Osteoblast (primary cell): Measurements from ENCODE around the gene PTX4. TPM values are rescaled to one million over a fixed set of nuclear protein-coding genes. Genes with fewer than 3 reads are reported as not detected.

ENCODE experiments used
- DNase-seq: peaks from one replicate; pipeline ENCODE4 v3.0.0; 2011; ENCODE audit warnings: low spot score, mixed read lengths; ENCODE audit not compliant: insufficient read length; ENCODE audit errors: missing footprints
- H2AFZ ChIP-seq: 2 replicates; pipeline ENCODE4 v1.6.0; 2011; ENCODE audit warnings: mild to moderate bottlenecking, low read length
- H3K27ac ChIP-seq: 2 replicates; pipeline ENCODE4 v1.5.1; 2011; ENCODE audit warnings: mild to moderate bottlenecking, low read depth, low read length, moderate library complexity
- H3K27me3 ChIP-seq: 2 replicates; pipeline ENCODE4 v1.6.0; 2012; ENCODE audit warnings: mild to moderate bottlenecking, control low read depth, inconsistent platforms, low read length, moderate library complexity; ENCODE audit not compliant: insufficient read depth
- H3K36me3 ChIP-seq: 2 replicates; pipeline ENCODE4 v1.5.1; 2011; ENCODE audit warnings: mild to moderate bottlenecking, low read length, control low read depth, moderate library complexity; ENCODE audit not compliant: insufficient read depth
- H3K4me1 ChIP-seq: 2 replicates; pipeline ENCODE4 v1.5.1; 2011; ENCODE audit warnings: mild to moderate bottlenecking, low read length, control low read depth, moderate library complexity; ENCODE audit not compliant: insufficient read depth
- H3K4me2 ChIP-seq: 2 replicates; pipeline ENCODE4 v1.6.0; 2011; ENCODE audit warnings: mild to moderate bottlenecking, low read length; ENCODE audit not compliant: insufficient read depth
- H3K4me3 ChIP-seq: fragments of 200-600 bp; sonication (generic); 3 replicates; pipeline ENCODE4 v1.5.1; 2012; ENCODE audit warnings: mild to moderate bottlenecking, low read length, inconsistent platforms; ENCODE audit not compliant: insufficient read depth
- H3K79me2 ChIP-seq: 2 replicates; pipeline ENCODE4 v1.6.0; 2012; ENCODE audit warnings: mild to moderate bottlenecking, low read length, control low read depth, inconsistent platforms; ENCODE audit not compliant: insufficient read depth
- H3K9me3 ChIP-seq: 2 replicates; pipeline ENCODE4 v1.5.1; 2011; ENCODE audit warnings: low read depth, low read length, control low read depth
- H4K20me1 ChIP-seq: 2 replicates; pipeline ENCODE4 v1.6.0; 2012; ENCODE audit warnings: mild to moderate bottlenecking, low read length, control low read depth; ENCODE audit not compliant: insufficient read depth
- total RNA-seq: library from RNA; depleted of rRNA; stranded (reverse); fragments of >200 nt; gene quantifications from 2 replicates; pipeline ENCODE4 v1.2.3, GENCODE V29; 2012
- TF ChIP-seq, protein P1 (sequence below): IDR thresholded peaks from 2 replicates; pipeline ENCODE4 v1.5.1; 2011; ENCODE audit warnings: mild to moderate bottlenecking, low read depth, low read length, moderate library complexity; ENCODE audit errors: extremely low read depth

Gene PTX4
- total RNA-seq, 1 donor, result not detected

DNA sequence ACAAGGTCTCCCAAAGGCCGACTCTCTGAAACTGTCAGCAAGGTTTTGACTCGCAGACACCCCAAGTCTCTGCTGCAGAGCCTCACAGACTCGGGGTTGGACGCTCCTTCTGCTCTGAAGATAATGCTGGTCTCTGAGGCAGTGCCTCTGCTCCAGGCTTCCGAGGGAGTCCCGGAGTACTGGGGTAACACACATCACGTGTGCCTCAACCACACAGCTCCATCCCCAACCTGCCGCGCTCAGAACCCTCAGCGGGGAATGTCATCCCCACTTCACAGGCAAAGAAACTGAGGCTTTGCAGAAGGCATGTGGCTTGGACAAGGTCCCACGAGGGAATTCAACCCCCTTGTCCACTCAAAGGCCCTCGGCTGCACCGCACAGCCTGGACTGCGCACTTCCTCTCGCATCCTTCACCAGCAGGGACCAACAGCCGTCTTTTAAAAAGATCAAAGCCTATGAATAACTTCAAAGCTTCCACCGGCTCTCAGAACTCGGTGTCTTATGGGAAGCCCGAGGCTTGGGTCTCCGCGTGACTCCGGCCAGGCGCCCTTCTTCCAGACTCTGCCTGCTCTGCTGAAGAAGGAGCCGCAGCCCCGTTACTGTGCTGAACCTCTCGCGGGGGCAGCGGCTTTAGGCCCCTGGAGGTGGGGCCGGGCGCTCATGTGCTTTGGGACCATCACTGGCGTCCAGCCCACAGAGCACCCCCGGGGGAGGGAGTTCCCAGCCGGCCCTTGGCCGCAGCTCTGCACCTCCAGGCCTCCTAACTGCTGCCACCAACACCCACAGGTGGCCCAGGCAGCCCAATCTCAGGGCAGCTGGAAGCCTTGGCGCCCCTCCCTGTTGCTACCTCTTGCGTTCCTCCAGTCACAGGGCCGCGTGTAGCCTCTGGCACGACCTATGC lies 46.9 kb upstream of the PTX4 start:
- TF ChIP-seq, protein P1, sequence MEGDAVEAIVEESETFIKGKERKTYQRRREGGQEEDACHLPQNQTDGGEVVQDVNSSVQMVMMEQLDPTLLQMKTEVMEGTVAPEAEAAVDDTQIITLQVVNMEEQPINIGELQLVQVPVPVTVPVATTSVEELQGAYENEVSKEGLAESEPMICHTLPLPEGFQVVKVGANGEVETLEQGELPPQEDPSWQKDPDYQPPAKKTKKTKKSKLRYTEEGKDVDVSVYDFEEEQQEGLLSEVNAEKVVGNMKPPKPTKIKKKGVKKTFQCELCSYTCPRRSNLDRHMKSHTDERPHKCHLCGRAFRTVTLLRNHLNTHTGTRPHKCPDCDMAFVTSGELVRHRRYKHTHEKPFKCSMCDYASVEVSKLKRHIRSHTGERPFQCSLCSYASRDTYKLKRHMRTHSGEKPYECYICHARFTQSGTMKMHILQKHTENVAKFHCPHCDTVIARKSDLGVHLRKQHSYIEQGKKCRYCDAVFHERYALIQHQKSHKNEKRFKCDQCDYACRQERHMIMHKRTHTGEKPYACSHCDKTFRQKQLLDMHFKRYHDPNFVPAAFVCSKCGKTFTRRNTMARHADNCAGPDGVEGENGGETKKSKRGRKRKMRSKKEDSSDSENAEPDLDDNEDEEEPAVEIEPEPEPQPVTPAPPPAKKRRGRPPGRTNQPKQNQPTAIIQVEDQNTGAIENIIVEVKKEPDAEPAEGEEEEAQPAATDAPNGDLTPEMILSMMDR, result no peak
- Histone ChIP-seq H3K9me3 (no peaks in the 10 kb centered on the region), H3K36me3 (peaks cover 18% of the 10 kb centered on the region), H3K27ac (no peak overlapping the region), H3K4me3 (peak overlapping the region; percentile 76), H3K4me2 (peak overlapping the region; percentile 76), H3K79me2 (peaks cover 40% of the 10 kb centered on the region), H3K4me1 (peaks cover 19% of the 10 kb centered on the region), H3K27me3 (no peaks in the 10 kb centered on the region), H4K20me1 (peaks cover 15% of the 10 kb centered on the region), H2AFZ (no peak overlapping the region)
- peak; percentile 91 for DNase-seq

DNA sequence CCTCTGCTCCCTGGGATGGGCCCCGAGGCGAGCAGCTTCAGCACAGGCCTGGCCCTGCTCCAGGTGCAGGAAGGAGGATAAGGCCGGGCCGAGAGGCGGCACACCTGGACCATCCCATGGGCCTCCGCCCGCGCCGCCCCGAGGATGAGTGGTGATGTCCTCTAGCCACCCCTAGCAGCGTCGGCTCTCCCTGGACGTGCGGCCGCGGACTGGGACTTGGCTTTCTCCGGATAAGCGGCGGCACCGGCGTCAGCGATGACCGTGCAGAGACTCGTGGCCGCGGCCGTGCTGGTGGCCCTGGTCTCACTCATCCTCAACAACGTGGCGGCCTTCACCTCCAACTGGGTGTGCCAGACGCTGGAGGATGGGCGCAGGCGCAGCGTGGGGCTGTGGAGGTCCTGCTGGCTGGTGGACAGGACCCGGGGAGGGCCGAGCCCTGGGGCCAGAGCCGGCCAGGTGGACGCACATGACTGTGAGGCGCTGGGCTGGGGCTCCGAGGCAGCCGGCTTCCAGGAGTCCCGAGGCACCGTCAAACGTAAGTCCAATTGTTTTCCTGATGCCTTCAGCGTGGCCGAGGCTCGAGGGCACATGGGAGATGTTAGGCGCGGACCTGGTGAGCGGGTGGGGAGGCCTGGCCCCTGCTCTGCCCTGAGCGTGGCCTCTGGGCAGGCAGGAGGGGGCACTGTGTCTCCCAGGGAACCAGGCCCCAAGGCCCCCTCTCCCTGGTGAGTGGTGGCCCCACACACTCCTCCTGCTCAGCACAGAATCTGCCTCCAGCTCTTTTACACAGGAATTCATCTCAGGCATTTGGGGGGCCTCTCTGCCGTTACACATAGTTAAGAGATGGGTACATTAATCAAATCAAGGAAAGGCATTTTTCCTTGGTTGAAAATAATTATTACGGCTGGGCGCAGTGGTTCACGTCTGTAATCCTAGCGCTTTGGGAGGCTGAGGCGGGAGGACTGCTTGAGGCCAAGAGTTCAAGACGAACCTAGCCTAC lies 45.6 kb upstream of the PTX4 start:
- H3K9me3 ChIP-seq, result no peaks in the 10 kb centered on the region
- peaks cover 19% of the 10 kb centered on the region for H3K4me1 ChIP-seq
- peaks cover 18% of the 10 kb centered on the region for H3K36me3 ChIP-seq
- peak overlapping the region; percentile 41 for H3K27ac ChIP-seq
- no peaks in the 10 kb centered on the region for H3K27me3 ChIP-seq
- peak overlapping the region; percentile 76 for H3K4me3 ChIP-seq
- peak overlapping the region; percentile 76 for H3K4me2 ChIP-seq
- peaks cover 40% of the 10 kb centered on the region for H3K79me2 ChIP-seq
- H4K20me1 ChIP-seq, result peaks cover 14% of the 10 kb centered on the region
- peak; percentile 93 for DNase-seq
- TF ChIP-seq, protein P1, result no peak
- H2AFZ ChIP-seq, result peak overlapping the region; percentile 80

DNA sequence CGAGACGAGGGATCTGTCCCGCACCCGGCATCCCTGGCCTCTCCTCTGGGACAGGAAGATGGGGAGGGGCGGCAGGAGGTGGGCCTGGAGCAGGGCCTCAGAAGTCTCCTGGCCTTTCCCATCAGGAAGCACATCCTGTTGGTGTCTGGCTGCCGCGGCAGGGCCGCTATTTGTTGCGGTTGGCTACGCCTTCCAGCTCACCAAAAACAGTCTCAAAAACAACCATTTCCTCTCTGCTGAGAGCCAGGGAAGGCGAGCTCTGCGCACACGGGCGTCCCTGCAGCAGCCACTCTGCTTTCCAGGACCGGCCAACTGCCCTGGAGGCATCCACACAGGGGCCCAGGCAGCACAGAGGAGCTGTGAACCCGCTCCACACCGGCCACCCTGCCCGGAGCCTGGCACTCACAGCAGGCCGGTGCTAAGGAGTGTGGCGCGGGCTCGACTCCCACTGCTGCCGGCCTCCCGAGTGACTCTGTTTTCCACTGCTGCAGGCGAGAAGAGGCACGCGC lies 44.8 kb upstream of the PTX4 start, which contains the start of gene TMEM204:
TMEM204 (plus strand) TSS at position 224 of the 509 bp plus-strand sequence. CDS start 610 bp downstream, outside the sequence.
- H3K27ac ChIP-seq, result peak within 1 kb of the TSS; percentile 41
- peak within 1 kb of the TSS; percentile 76 for H3K4me3 ChIP-seq
- H3K36me3 ChIP-seq, result peaks cover 18% of the 10 kb centered on the region
- H3K4me2 ChIP-seq, result peak within 1 kb of the TSS; percentile 76
- peak; percentile 97 for DNase-seq
- H2AFZ ChIP-seq, result peak within 1 kb of the TSS; percentile 80
- H4K20me1 ChIP-seq, result peaks cover 11% of the 10 kb centered on the region
- no peaks in the 10 kb centered on the region for H3K27me3 ChIP-seq
- peaks cover 19% of the 10 kb centered on the region for H3K4me1 ChIP-seq
- peaks cover 40% of the 10 kb centered on the region for H3K79me2 ChIP-seq
- H3K9me3 ChIP-seq, result no peaks in the 10 kb centered on the region
- TF ChIP-seq, protein P1, result no peak
